A549 (cell line): ENCODE results near the gene ETF1. TPM values are rescaled to one million over a fixed set of nuclear protein-coding genes. Genes with fewer than 3 reads are reported as not detected.

Experiments
- ATAC-seq, 2 experiments: fragments of 200-7000 bp in 1 of 2; fragments of >200 bp in 1 of 2; cut with Nextera tagmentation in 1 of 2; cut with Tn5 transposase in 1 of 2; 3 replicates each; pipeline versions ENCODE4 v1.8.0 to v1.9.1; 2018 to 2020; ENCODE audit warnings: mild to moderate bottlenecking in 1 of 2, moderate library complexity in 1 of 2
- CTCF ChIA-PET: fragments of 300-600 bp; sonication (Branson Sonifier 250); formaldehyde crosslinking; extraction: SDS; loops from one replicate; lab custom pipeline; 2021; ENCODE audit warnings: antibody characterized with exemption, inconsistent platforms; lab: Yijun Ruan, JAX
- POLR2A ChIA-PET: fragments of 350-600 bp; formaldehyde crosslinking; extraction: SDS; loops from one replicate; lab custom pipeline; 2021; ENCODE audit warnings: antibody characterized with exemption, inconsistent platforms; lab: Yijun Ruan, JAX
- DNase-seq, 2 experiments: peaks; one replicate each; pipeline versions ENCODE4 v3.0.0 to v3.0.0-alpha.2; 2011 to 2016; ENCODE audit warnings: low read depth in 1 of 2, low spot score in 1 of 2
- FAIRE-seq: peaks from 2 replicates; lab custom pipeline; 2011; peaks lifted over from hg19 to GRCh38; lab: Jason Lieb, UNC
- H3K27ac ChIP-seq, 2 experiments: fragments of >200 bp; sonication (Bioruptor Twin); formaldehyde crosslinking; 3 replicates each; pipeline ENCODE4 v1.5.1; 2016 to 2017
- H3K4me1 ChIP-seq: fragments of >200 bp; sonication (Bioruptor Twin); formaldehyde crosslinking; 3 replicates; pipeline ENCODE4 v1.6.1; 2016
- H3K4me2 ChIP-seq: fragments of >200 bp; sonication (Bioruptor Twin); formaldehyde crosslinking; 3 replicates; pipeline ENCODE4 v1.6.1; 2016
- H3K4me3 ChIP-seq: fragments of >200 bp; sonication (Bioruptor Twin); formaldehyde crosslinking; 3 replicates; pipeline ENCODE4 v1.5.1; 2016
- H3K9me3 ChIP-seq: fragments of >200 bp; sonication (Bioruptor Twin); formaldehyde crosslinking; 3 replicates; pipeline ENCODE4 v1.6.1; 2016
- BHLHE40 ChIP-seq: IDR thresholded peaks from 2 replicates; pipeline ENCODE4 v1.6.1; 2012; ENCODE audit warnings: low read depth, low read length, inconsistent platforms
- CBX2 ChIP-seq: fragments of 200-600 bp; sonication (generic); IDR thresholded peaks from 2 replicates; pipeline ENCODE4 v1.6.1; 2016; ENCODE audit warnings: low read depth, mild to moderate bottlenecking, borderline replicate concordance
- CHD2 ChIP-seq: fragments of 150-350 bp; IDR thresholded peaks from 2 replicates; pipeline ENCODE4 v1.6.1; 2014; ENCODE audit warnings: low read length; ENCODE audit not compliant: partially characterized antibody
- CTCF ChIP-seq: fragments of >200 bp; sonication (Bioruptor Twin); formaldehyde crosslinking; IDR thresholded peaks from 3 replicates; pipeline ENCODE4 v1.5.1; 2016
- EHF ChIP-seq: fragments of 250-450 bp; sonication (Bioruptor Pico); IDR thresholded peaks from 2 replicates; pipeline ENCODE4 v1.5.0; 2020; ENCODE audit warnings: mild to moderate bottlenecking
- EHMT2 ChIP-seq: fragments of 200-600 bp; sonication (generic); IDR thresholded peaks from 2 replicates; pipeline ENCODE4 v1.6.1; 2016; ENCODE audit warnings: antibody characterized with exemption, low read depth, mild to moderate bottlenecking, moderate library complexity
- EP300 ChIP-seq, 2 experiments: fragments of >200 bp; sonication (Bioruptor Twin); formaldehyde crosslinking; IDR thresholded peaks; 2 replicates in 1 of 2; 3 replicates in 1 of 2; pipeline ENCODE4 v1.6.1; 2016 to 2017
- ESRRA ChIP-seq: fragments of 150-350 bp; IDR thresholded peaks from 2 replicates; pipeline ENCODE4 v1.6.1; 2014; ENCODE audit warnings: mild to moderate bottlenecking, low read length, borderline replicate concordance
- FOXS1 ChIP-seq: fragments of 250-450 bp; sonication (Bioruptor Pico); IDR thresholded peaks from 2 replicates; pipeline ENCODE4 v1.5.0; 2020; ENCODE audit warnings: mild to moderate bottlenecking, moderate library complexity
- HDAC2 ChIP-seq: fragments of 200-600 bp; sonication (generic); IDR thresholded peaks from 2 replicates; pipeline ENCODE4 v1.6.1; 2016
- HEYL ChIP-seq: fragments of 250-450 bp; sonication (Bioruptor Pico); IDR thresholded peaks from 2 replicates; pipeline ENCODE4 v1.8.0; 2021; ENCODE audit warnings: mild to moderate bottlenecking, moderate library complexity
- HOXB13 ChIP-seq: fragments of 250-450 bp; sonication (Bioruptor Pico); IDR thresholded peaks from 2 replicates; pipeline ENCODE4 v1.5.0; 2020; ENCODE audit warnings: low read depth, mild to moderate bottlenecking, moderate library complexity
- HOXB5 ChIP-seq: fragments of 250-450 bp; sonication (Bioruptor Pico); IDR thresholded peaks from 2 replicates; pipeline ENCODE4 v1.5.0; 2020; ENCODE audit warnings: mild to moderate bottlenecking, moderate library complexity
- MAFK ChIP-seq: fragments of 450-650 bp; IDR thresholded peaks from 2 replicates; pipeline ENCODE4 v1.6.1; 2014; ENCODE audit not compliant: partially characterized antibody
- MAX ChIP-seq: IDR thresholded peaks from 2 replicates; pipeline ENCODE4 v1.6.1; 2012
- MAZ ChIP-seq: fragments of 150-350 bp; IDR thresholded peaks from 2 replicates; pipeline ENCODE4 v1.6.1; 2014; ENCODE audit warnings: antibody characterized with exemption, low read depth, low read length, borderline replicate concordance
- MYC ChIP-seq: IDR thresholded peaks from 2 replicates; pipeline ENCODE4 v1.6.1; 2012; ENCODE audit warnings: mild to moderate bottlenecking, inconsistent platforms, low read length, improper control_type of control experiment, borderline replicate concordance
- NFE2L2 ChIP-seq: fragments of 150-350 bp; conservative IDR thresholded peaks from 2 replicates; pipeline ENCODE4 v1.6.1; 2014; ENCODE audit warnings: low read length
- NR3C1 ChIP-seq: fragments of >200 bp; sonication (Bioruptor Twin); formaldehyde crosslinking; IDR thresholded peaks from 3 replicates; pipeline ENCODE4 v1.6.1; 2017
- POLR2AphosphoS2 ChIP-seq: conservative IDR thresholded peaks from 2 replicates; pipeline ENCODE4 v1.6.1; 2012; ENCODE audit warnings: low read length, improper control_type of control experiment, inconsistent platforms
- RAD21 ChIP-seq, 2 experiments: fragments of >200 bp in 1 of 2; sonication (Bioruptor Twin) in 1 of 2; formaldehyde crosslinking in 1 of 2; IDR thresholded peaks in 1 of 2; conservative IDR thresholded peaks in 1 of 2; 2 replicates in 1 of 2; 3 replicates in 1 of 2; pipeline ENCODE4 v1.6.1; 2012 to 2018; ENCODE audit warnings: inconsistent platforms in 1 of 2
- RCOR1 ChIP-seq: fragments of 150-350 bp; IDR thresholded peaks from 2 replicates; pipeline ENCODE4 v1.6.1; 2014; ENCODE audit warnings: antibody characterized with exemption, low read length, low read depth
- RFX5 ChIP-seq: fragments of 450-650 bp; IDR thresholded peaks from 2 replicates; pipeline ENCODE4 v1.7.1; 2014; ENCODE audit warnings: antibody characterized with exemption, mild to moderate bottlenecking, moderate library complexity
- ZC3H11A ChIP-seq: fragments of 450-650 bp; IDR thresholded peaks from 2 replicates; pipeline ENCODE4 v1.6.1; 2014; ENCODE audit warnings: antibody characterized with exemption, mild to moderate bottlenecking
- ZFP36 ChIP-seq: fragments of 450-650 bp; IDR thresholded peaks from 2 replicates; pipeline ENCODE4 v1.6.1; 2014; ENCODE audit warnings: borderline replicate concordance; ENCODE audit not compliant: partially characterized antibody
- WGBS: methylation state at CpG from one replicate; pipeline ENCODE4 v1.1.6; 2017; ENCODE audit errors: missing lambda C conversion rate; 5-methylcytosine and 5-hydroxymethylcytosine counted together
- polyA plus RNA-seq, 4 experiments: library from polyadenylated mRNA; depleted of rRNA in 3 of 4; stranded (reverse); fragments of >200 nt; fragmentation: RNase III in 1 of 4; extraction: RNeasy Plus Mini Kit Qiagen cat#74134 plus additional on column Dnase treatment in 1 of 4; gene quantifications; 2 replicates in 3 of 4; 3 replicates in 1 of 4; pipeline ENCODE4 v1.2.3, GENCODE V29; 2011 to 2017
- TF ChIP-seq, protein P1 (sequence below): fragments of 250-450 bp; sonication (Bioruptor Pico); IDR thresholded peaks from 2 replicates; pipeline ENCODE4 v1.5.0; 2021; ENCODE audit warnings: mild to moderate bottlenecking, moderate library complexity, borderline replicate concordance
- TF ChIP-seq, protein P2 (sequence below): fragments of 250-450 bp; sonication (Bioruptor Pico); IDR thresholded peaks from 2 replicates; pipeline ENCODE4 v1.5.0; 2020; ENCODE audit warnings: low read depth, mild to moderate bottlenecking, moderate library complexity
- TF ChIP-seq, protein P3 (sequence below): fragments of 150-350 bp; IDR thresholded peaks from 2 replicates; pipeline ENCODE4 v1.6.1; 2014; ENCODE audit warnings: low read depth, mild to moderate bottlenecking, low read length

ETF1 gene
- polyA plus RNA-seq, 2 of the 4 experiments (the other 2 are of a cell fraction): 119 to 161 TPM

GRCh38 chr5:138577452-138577851, 34.4 kb upstream of the ETF1 start (continued):
- TF ChIP-seq, protein P1, sequence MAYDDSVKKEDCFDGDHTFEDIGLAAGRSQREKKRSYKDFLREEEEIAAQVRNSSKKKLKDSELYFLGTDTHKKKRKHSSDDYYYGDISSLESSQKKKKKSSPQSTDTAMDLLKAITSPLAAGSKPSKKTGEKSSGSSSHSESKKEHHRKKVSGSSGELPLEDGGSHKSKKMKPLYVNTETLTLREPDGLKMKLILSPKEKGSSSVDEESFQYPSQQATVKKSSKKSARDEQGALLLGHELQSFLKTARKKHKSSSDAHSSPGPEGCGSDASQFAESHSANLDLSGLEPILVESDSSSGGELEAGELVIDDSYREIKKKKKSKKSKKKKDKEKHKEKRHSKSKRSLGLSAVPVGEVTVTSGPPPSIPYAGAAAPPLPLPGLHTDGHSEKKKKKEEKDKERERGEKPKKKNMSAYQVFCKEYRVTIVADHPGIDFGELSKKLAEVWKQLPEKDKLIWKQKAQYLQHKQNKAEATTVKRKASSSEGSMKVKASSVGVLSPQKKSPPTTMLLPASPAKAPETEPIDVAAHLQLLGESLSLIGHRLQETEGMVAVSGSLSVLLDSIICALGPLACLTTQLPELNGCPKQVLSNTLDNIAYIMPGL (CRISPR knock-in tag): no peak
- TF ChIP-seq MAFK (no peak), ZFP36 (no peak), RAD21 (conservative IDR thresholded peaks at IDR 0.05 in 1 of 2, IDR thresholded peaks at IDR 0.05 in 1 of 2) (no peak), BHLHE40 (no peak), EP300 (IDR thresholded peaks at IDR 0.05) (no peak)

DNA sequence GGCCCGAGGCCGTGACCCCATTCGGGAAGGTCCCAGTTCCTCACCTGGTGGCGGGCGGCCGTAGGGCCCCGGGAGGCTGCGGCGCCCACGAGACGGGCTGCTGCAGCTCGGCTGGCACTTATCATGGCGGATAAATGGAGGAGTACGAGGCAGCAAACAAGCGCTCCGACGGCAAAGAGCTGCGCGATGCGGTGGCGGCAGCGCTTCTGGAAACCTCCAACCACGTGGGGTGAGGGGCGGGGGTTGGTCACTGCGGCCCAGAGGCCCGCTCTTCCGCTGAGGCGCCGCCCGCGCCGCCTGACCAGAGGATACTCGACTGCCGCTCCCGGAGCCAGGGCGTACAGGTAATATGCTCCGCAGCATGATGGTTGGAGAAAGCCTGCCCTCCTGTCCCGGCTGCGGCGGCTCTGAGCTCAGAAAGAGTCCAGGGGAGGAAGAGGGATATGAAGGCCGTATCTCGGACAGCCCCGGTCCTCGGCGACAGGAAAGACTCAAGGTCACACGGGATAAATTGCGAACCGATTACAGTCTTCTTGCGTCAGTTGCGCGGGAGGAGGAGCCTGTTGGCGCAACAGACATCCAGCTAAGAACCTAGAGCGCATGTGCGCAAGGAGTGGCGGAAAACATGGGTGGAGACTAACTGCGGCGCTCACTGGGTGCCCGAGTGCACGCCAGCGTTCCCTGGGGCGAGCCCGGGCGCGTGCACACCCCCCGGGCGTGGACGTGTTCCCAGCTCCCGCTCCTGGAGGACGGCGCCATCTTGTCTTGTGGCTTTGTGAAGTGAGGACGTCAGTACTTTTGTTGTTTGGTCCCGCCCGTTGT, 32.4 kb upstream of the ETF1 start, which contains the start of gene HSPA9:
Gene HSPA9 (minus strand): TSS at position 208 of the 822 bp plus-strand sequence. CDS start 83 bp downstream, at position 125.
- peak; percentile 61 for FAIRE-seq
- Histone ChIP-seq H3K4me3 (peak within 1 kb of the TSS; percentile 96), H3K9me3 (no peaks in the 10 kb centered on the region), H3K27ac (peak within 1 kb of the TSS; percentile 98 to 99), H3K4me1 (peaks cover 35% of the 10 kb centered on the region), H3K4me2 (peak within 1 kb of the TSS; percentile 88)
- DNase-seq: peak; percentile 99 to 100
- CTCF ChIA-PET: interaction anchor here (1.2 kb wide), 2 partner anchors 11 to 686 kb away, joined by 4 to 5 read pairs; no protein-coding TSS in a partner anchor
- POLR2A ChIA-PET: interaction anchor here (0.6 to 2.0 kb wide), 20 partner anchors 8 to 718 kb away, joined by 3 to 21 read pairs (median 3); partner anchors contain the start of genes EGR1, ETF1, MATR3 and SIL1
- ATAC-seq: peak; percentile 91 to 92
- under 1% methylated on average over 39 of the region's 73 CpGs for WGBS
- TF ChIP-seq HDAC2 (peak; percentile 48; the same call in 1 of the 2 replicates), POLR2AphosphoS2 (no peak), RCOR1 (no peak), CBX2 (no peak), NFE2L2 (no peak), MAZ (0 out of 2 replicates have a peak, but pooled peaks have one; percentile 27), FOXS1 (CRISPR knock-in tag) (no peak), CTCF (no peak), ESRRA (peak; percentile 88), HOXB5 (no peak; the same call in 1 of the 2 replicates), RFX5 (no peak), EHMT2 (no peak), HEYL (CRISPR knock-in tag) (0 out of 2 replicates have a peak, but pooled peaks have one; percentile 54), EHF (CRISPR knock-in tag) (no peak), HOXB13 (CRISPR knock-in tag) (no peak), MAX (peak; percentile 99), BHLHE40 (peak; percentile 42; the same call in 1 of the 2 replicates), NR3C1 (no peak), ZC3H11A (no peak), CHD2 (no peak), MYC (peak; percentile 91)
- TF ChIP-seq, protein P2, sequence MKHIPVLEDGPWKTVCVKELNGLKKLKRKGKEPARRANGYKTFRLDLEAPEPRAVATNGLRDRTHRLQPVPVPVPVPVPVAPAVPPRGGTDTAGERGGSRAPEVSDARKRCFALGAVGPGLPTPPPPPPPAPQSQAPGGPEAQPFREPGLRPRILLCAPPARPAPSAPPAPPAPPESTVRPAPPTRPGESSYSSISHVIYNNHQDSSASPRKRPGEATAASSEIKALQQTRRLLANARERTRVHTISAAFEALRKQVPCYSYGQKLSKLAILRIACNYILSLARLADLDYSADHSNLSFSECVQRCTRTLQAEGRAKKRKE (CRISPR knock-in tag): peak; percentile 89
- TF ChIP-seq, protein P1 (CRISPR knock-in tag): peak; percentile 63; the same call in 1 of the 2 replicates
- TF ChIP-seq, protein P3, sequence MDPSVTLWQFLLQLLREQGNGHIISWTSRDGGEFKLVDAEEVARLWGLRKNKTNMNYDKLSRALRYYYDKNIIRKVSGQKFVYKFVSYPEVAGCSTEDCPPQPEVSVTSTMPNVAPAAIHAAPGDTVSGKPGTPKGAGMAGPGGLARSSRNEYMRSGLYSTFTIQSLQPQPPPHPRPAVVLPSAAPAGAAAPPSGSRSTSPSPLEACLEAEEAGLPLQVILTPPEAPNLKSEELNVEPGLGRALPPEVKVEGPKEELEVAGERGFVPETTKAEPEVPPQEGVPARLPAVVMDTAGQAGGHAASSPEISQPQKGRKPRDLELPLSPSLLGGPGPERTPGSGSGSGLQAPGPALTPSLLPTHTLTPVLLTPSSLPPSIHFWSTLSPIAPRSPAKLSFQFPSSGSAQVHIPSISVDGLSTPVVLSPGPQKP: no peak
